ENCODE data around the gene FARP1. TPM values are rescaled to one million over a fixed set of nuclear protein-coding genes. Genes with fewer than 3 reads are reported as not detected.
A peak's percentile ranks its signal among the peaks of the same experiment; 100 is the strongest.

FARP1 gene
- polyA plus RNA-seq (2013, experiment 1 of 2; ENCODE audit: insufficient read length): 170 TPM
- polyA plus RNA-seq (2013, experiment 2 of 2; ENCODE audit: insufficient read length): 168 TPM

GRCh38 chr13:98142380-98143156, at the start of gene FARP1:
TSS of gene FARP1 (plus strand) at chr13:98143094. CDS start at chr13:98213243, 70,149 bp downstream.
- DNase-seq: peak; percentile 77

- no peak for DNase-seq
These were observed 48.1 kb upstream of the FARP1 start for GRCh38 chr13:98094678-98095266.

DNA sequence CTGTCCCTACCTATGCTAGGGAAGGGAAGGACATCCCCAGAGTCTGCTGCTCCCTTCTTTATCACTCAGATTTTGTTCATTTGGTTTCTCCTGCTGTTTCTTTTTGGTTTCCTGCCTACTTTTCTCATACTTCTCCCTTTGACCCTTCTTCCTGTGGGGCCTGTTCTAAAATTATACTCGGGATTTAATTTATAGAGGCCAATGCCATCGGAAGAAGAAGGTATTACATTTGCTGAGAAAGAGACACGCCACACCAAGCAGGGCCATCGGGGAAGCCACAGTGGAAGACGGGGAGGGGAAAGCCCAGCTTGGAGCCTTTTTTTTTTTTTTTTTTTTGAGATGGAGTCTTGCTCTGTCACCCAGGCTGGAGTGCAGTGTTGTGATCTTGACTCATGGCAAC, 46.8 kb upstream of the FARP1 start:
- DNase-seq: peak; percentile 19

GRCh38 chr13:98097749-98098148, 45.1 kb upstream of the FARP1 start:
- DNase-seq: peak; percentile 25

GRCh38 chr13:98098516-98098915, 44.4 kb upstream of the FARP1 start:
- DNase-seq: peak; percentile 87

GRCh38 chr13:98099627-98100026, 43.3 kb upstream of the FARP1 start:
- no peak for DNase-seq

DNA sequence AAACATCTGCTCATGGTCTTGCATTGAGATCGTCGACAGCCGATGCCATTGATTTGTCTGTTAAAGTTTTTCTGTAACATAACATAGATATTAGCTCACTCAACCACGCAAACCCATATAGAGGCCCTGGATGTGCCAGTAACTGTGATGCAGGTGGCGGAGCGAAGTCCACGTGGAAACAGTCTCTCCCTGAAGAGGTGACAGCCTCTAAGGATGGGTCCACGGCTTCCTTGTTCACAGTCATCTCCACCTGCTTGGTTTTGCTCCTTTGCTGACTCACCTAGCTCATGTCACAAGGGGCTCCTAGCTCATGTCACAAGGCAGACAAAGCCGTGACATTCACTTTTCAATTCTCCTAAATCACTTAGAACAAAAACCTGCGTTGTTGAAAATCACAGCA, 42.4 kb upstream of the FARP1 start:
- DNase-seq: no peak

- DNase-seq: peak; percentile 38
These were observed 39.4 kb upstream of the FARP1 start for GRCh38 chr13:98103531-98103930.

- DNase-seq: peak; percentile 23
These were observed 38.7 kb upstream of the FARP1 start for GRCh38 chr13:98103942-98104880.

DNA sequence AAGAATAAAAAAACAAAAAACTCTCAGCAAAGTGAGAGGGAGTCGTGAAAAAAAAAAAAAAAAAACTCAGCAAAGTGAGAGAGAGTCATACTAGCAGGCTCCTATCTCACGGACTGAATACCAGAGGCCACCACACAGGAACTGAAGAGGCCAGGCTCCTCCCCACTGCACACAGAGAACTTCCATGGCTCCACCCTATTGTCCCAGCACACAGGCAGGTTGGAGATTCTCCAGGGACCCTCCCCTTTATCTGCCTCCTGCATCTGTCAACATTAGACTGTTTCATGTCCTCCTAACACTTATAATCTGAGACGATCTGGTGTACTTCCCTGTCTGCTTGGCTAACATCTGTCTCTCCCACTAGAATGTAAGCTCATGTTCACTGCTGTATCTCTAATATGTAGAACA, 37.0 kb upstream of the FARP1 start:
- peak; percentile 59 for DNase-seq

- DNase-seq: peak; percentile 35
These were observed 34.6 kb upstream of the FARP1 start for GRCh38 chr13:98108341-98108740.

DNA sequence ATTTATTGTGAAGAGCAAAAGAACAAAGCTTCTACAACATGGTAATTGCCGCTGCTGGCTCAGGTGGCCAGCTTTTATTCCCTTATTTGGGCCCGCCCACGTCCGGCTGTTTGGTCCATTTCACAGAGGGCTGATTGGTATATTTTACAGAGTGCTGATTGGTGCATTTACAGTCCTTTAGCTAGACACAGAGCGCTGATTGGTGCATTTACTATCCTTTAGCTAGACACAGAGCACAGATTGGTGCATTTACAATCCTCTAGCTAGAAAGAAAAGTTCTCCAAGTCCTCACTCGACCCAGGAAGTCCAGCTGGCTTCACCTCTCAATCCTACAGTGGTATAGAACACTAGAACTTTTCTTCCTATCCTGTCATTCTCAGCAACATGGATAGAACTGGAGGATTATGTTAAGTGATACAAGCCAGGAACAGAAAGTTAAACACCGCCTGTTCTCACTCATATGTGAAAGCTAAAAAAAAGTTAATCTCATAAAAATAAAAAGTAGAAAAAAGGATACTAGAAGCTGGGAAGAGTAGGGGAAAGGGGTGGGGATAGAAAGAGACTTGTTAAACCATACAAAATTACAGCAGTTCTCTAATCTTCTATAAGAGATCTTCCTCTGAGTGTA, 33.6 kb upstream of the FARP1 start:
- no peak for DNase-seq

DNA sequence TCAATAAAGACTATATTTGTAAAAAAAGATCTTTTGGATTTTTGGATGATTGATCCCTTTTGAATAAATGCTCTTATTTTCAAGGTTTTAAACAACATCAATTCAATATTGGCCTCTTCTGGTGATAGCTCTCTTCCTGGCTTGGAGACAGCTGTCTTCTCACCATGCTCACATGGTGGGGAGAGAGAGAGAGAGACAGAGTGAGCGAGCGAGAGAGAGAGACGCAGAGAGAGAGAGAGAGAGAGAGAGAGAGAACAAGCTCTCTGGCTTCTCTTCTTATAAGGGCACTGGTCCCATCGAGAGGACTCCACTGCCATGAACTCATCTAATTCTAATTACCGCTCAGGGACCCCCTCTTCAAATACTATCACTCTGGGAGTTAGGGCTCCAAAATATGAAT, 32.1 kb upstream of the FARP1 start:
- no peak for DNase-seq

DNA sequence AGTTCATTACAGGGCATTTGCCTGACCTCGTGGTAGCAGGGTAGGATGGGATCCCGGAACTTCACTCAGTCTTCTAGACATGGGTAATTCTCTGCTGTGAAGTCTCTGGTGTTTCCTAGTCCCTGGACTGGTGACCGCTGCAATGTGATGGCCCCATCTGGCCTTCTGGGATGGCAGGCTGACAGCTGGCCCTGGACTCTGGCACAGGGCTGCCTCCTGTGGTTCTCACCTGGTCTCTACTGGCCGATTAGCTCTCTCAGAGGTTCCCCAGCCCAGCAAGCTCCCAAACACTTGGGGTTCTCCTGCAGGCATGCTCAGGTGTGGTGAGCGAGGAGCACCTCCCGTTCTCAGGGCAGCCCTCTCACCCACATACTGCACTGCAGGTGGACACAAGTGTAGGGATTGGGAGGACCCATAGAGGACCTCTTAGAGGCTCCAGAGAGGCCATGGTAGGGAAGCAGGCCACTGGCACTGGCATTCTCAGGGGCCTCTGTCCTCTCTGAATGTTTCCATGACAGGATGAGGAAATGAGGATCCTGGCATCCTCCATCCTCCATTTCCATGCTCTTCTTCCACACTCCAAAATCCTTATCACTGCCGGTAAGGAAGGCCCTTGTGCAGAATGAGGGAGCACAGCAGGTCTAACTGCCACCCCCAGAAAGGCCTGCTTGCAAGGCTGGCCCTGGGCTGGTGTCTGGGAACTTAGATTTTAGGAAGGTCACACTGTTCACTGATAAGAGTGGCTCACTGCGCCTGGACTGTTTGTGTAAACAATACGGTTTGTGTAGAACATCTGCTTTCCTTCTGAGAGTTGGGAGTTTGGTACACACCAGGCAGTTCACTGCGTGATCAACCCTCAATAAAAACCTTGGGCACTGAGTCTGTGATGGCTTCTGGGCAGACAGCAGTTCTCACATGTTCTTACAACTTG, 31.5 kb upstream of the FARP1 start:
- DNase-seq: no peak

DNA sequence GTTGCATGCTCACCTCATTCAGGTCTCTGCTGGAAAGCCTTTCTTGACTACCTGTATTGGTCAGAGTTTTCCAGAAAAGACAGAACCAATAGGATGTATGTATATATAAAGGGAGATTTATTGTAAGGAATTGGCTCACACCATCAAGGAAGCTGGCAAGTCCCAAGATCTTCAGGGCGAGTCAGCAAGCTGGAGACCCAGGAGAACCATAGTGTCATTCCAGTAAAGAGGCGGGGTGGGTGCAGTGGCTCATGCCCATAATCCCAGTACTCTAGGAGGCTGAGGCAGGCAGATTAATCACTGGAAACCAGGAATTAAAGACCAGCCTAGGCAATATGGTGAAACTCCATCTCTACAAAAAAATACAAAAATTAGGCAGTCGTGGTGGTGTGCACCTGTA, 30.4 kb upstream of the FARP1 start:
- DNase-seq: no peak

DNA sequence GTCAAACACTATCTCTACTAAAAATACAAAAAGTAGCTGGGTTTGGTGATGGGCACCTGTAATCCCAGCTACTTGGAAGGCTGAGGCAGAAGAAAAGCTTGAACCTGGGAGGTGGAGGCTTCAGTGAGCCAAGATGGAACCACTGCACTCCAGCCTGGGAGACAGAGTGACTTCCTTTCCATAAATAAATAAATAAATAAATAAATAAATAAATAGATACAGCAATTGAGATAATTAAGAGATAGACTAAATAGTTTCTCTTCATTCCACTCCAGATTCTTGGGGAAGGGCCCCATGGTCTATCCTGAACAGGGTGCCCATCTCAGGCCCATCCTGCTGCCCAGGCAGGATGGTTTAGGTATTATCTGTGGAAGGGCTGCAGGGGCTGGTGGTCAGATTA, 24.0 kb upstream of the FARP1 start:
- no peak for DNase-seq

GRCh38 chr13:98123176-98123575, 19.7 kb upstream of the FARP1 start:
- DNase-seq: no peak

DNA sequence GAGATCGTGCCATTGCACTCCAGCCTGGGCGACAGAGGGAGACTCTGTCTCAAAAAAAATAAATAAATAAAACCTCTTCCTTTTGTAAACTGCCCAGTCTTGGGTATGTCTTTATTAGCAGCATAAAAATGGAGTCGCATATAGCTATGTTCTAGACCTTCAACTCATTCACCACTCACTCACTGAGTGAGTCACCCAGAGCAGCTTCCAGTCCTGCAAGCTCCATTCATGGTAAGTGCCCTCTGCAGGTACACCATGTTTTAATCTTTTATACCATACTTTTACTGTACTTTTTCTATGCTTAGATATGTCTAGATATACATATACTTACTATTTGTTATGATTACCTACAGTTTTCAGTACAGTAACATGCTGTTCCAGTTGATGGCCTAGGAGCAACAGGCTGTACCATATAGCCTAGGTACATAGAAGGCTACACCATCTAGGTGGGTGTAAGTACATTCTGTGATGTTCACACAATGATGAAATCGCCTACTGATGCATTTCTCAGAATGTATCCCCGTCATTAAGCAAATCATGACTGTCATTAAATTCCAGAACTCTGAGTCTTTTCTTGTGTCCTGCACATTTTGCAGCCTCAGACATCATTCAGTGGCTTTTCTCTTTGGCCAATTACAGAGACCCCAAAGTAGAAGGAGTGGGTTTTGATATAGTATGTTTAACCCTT, 13.7 kb upstream of the FARP1 start:
- peak; percentile 66 for DNase-seq

GRCh38 chr13:98133946-98134345, 8.9 kb upstream of the FARP1 start:
- no peak for DNase-seq

DNA sequence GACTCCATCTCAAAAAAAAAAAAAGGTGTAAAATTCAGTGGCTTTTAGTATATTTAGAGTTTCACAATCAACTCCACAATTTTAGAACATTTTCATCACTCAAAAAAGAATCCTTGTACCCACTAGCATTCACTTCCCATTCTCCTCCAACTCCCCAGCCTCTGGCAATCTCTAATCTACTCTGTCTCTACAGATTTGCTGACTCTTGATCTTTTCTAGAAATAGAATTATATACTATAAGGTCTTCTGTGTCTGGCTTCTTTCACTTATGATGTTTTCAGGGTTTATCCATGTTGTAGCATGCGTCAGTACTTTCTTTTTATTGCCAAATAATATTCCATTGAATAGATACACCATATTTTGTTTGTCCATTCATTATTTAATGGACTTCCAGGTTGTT, 8.0 kb upstream of the FARP1 start:
- DNase-seq: no peak

GRCh38 chr13:98141091-98141490, 1.8 kb upstream of the FARP1 start:
- no peak for DNase-seq

All from fibroblast of skin of abdomen (primary cell).